Fibroblast of peridontal ligament (primary cell): ENCODE results near the gene ARID3B.
"Not testable (repeated sequence)": the region's sequence is repeated elsewhere in the genome, so short reads cannot be mapped to it uniquely, and the experiment has no call there.

Experiments used
- DNase-seq: peaks from one replicate; pipeline ENCODE4 v3.0.0-alpha.2; 2010; ENCODE audit errors: extremely low read depth

The ARID3B gene

DNA sequence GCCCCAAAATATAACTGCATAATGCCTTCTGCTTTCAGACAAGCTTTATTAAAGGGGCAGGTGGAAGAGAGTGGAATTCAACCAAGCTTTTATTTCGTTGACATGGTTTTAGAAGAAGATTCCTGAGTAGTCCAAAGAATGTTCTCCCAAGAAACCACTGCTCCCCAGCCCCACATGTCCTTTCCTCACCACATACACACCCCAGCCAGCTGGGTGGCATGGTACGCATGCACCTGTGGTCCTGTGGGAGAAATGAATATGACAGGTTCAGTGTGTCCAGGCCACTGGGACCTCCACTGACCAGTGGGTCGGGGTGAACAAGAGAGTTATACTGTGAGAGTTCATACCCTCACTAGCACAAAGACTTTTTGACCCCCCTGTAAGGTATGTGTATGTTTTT, 30.2 kb downstream of the ARID3B start:
- no peak for DNase-seq

DNA sequence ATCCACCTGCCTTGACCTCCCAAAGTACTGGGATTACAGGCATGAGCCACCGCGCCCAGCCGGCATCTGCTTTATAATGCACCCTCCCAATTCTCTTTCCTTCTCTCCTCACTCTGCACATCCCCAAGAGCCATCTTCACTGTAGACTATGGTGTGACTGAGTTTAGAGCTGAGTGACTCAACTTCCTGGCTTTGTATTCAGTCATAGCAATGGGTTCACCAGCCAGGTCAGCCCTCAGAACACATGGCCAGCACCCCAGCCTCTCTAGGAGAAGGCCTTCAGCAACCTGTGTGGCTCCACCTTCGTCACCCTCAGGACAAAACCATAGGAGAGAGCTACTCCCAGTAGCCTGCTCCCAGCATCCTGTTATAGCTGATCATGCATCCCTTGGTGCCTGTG, 33.0 kb downstream of the ARID3B start:
- DNase-seq, result no peak

- no peak for DNase-seq
Observed at GRCh38 chr15:74578496-74578994, 37.5 kb downstream of the ARID3B start.

DNA sequence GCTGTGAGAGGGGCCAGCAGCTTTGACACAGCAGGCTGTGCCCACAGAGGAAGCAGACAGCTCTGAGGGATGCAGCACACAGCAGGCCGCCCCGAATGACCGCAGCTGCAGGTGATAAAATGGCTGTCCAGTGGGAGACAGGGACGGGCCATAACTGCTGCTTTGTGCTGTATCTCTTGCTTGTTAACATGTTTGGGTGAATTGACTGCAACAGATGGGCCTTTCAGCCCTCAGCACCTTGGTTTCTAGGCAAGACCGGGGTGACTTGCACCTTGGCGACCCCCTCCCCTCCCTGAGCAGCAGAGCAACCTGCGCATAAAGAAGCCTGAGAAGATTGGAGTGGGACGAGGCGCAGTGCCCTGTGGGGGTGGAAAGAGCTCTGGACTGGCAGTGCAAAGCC, 38.0 kb downstream of the ARID3B start:
- no peak for DNase-seq

GRCh38 chr15:74580538-74581350, 39.7 kb downstream of the ARID3B start:
- no peak for DNase-seq

GRCh38 chr15:74584204-74584603, 43.2 kb downstream of the ARID3B start:
- no peak for DNase-seq

DNA sequence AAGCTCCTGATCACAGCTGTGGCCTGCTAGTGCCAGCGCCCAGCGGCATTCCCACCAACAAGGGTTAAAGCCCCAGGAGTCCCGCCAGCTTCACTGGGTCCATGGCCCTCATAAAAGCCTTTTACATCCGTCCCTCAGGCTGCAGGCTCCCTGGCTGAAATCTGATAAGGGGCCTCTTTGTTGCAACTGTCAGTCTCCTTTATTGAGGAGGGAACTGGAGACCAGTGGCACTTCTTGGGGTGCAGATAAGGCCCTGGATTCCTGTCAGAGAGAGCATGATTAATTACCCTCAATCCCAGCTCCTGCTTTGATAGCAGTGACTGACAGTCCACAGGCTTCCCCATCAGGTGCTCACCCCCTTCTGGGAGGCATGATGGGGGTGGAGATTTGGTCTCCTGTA, 43.8 kb downstream of the ARID3B start:
- DNase-seq, result no peak

GRCh38 chr15:74585191-74585590, 44.2 kb downstream of the ARID3B start:
- DNase-seq, result no peak

DNA sequence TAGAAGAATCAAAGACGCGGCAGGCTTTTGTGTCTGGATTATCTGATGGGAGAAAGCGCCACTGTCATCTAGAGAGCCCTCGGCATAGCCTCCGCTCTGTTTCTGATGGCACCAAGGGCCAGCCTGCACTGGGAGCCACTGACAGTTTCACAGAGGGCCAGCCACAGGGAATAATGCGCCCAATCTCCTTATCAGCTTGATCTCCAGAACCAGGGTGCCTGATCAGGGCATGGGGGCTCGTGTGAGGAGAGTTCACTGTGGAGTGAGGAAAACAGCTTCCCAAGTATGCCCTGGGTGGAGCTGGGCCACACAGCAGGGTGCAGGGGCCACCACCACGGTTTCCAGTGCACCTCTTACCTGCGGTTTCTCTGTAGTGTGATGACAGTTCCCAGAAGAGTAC, 44.8 kb downstream of the ARID3B start:
- DNase-seq, result no peak

DNA sequence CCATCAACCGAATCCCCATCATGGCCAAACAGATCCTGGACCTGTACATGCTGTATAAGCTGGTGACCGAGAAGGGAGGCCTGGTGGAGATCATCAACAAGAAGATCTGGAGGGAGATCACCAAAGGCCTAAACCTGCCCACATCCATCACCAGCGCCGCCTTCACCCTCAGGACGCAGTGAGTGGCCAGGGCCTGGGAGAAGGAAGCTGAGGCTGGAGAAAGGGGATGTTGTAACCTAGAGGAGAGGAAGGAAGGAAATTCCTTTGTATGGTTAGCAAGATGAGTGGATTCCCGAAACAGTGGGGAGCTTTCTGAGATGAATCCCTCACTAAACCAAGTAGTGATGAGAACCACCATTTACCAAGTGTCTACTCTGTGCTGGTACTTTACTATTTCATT, 48.8 kb downstream of the ARID3B start:
- no peak for DNase-seq

- DNase-seq, result no peak
Observed at GRCh38 chr15:74592222-74592621, 51.2 kb downstream of the ARID3B start.

DNA sequence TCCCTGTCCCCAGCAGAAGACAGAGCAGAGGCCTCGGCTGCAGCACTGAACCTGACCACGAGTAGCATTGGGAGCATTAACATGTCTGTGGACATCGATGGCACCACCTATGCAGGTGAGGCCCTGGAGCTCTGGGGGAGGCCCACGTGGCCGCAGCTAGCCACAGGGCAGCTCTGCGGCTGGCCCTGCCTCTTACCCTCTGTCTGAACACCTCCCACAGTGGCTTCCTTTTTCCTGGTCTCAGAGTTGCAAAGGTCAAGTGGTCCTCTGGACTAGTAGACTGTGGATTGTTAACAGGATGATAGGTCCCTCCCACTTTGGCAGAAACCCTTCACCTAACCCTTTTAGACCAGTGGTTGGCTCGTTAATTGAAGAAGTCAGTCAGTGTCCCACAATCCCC, 52.1 kb downstream of the ARID3B start:
- DNase-seq, result no peak

- DNase-seq, result no peak
Observed at GRCh38 chr15:74594455-74594854, 53.4 kb downstream of the ARID3B start.

DNA sequence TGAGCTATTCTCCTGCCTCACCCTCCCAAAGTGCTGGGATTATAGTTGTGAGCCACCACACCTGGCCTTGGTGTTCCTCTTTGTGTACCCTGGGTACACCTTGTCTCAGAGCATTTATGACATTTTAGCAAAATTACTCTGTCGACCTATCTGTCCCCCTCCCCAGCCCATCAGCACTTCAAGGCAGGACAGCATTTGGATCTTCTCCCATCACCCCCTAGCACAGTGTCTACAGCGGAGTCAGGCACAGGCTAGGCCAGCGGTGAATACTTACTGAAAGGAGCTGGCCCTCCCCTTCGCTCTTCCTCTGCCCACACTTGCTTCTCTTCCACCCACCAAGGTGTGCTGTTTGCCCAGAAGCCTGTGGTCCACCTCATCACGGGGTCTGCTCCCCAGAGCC, 54.3 kb downstream of the ARID3B start:
- DNase-seq, result no peak

GRCh38 chr15:74596736-74597135, 55.7 kb downstream of the ARID3B start:
- DNase-seq, result not testable (repeated sequence)

- not testable (repeated sequence) for DNase-seq
Observed at GRCh38 chr15:74597146-74597705, 56.2 kb downstream of the ARID3B start.

DNA sequence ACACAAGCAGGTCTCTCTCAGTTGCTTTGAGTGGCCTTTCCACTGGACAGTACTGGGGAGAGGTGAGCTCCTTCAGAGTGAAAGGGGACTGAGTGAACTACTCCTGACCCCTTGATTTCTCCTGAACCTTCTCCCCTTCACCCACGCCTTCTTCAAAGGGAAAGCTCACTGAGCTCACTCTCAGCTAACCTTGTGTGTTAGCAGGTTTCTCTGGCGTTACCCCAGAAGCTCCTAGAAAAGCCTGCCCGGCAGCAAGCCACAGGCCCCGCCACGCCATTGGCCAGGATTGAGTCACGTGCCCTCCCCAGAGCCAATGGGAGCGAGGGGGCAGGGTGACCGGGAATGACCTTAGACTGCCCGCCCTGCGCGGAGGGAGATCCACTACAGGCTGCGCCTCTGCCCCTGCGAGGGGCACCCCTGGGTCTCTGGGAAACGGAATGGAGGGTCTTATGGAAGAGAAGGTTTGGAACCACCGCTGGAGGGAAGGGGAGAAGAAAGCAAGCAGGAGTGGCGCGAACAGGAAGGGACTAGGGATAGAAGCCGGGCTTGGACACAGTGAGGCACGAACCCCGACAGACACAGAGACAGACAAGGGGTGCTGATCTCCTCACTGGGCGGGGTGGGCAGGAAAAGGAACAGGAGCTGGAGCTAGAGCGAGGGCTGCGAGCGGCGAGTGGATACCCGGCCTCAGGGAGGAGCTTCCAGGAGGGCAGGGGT, 57.3 kb downstream of the ARID3B start:
- peak; percentile 80 for DNase-seq

DNA sequence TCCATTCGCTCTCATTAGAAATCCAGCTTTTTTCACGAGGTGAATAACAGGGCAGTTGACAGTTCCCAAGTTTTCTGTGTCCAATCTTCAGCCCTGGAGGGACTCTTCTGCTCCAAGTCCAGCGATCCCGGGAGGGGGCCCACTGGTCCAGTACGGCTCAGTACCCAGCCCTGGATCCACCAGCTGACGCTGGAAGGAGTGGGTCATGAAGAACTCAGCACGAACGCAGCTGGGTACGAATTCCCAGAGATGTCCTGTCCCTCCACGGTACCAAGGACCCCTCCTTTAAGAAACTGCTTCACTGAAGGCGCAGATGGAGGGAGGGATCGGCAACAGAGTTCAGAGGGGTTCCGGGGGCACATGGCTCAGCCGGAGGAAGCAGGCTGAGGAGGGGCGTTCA, 58.1 kb downstream of the ARID3B start:
- no peak for DNase-seq

- DNase-seq, result no peak
Observed at GRCh38 chr15:74603026-74603788, 62.2 kb downstream of the ARID3B start.

DNA sequence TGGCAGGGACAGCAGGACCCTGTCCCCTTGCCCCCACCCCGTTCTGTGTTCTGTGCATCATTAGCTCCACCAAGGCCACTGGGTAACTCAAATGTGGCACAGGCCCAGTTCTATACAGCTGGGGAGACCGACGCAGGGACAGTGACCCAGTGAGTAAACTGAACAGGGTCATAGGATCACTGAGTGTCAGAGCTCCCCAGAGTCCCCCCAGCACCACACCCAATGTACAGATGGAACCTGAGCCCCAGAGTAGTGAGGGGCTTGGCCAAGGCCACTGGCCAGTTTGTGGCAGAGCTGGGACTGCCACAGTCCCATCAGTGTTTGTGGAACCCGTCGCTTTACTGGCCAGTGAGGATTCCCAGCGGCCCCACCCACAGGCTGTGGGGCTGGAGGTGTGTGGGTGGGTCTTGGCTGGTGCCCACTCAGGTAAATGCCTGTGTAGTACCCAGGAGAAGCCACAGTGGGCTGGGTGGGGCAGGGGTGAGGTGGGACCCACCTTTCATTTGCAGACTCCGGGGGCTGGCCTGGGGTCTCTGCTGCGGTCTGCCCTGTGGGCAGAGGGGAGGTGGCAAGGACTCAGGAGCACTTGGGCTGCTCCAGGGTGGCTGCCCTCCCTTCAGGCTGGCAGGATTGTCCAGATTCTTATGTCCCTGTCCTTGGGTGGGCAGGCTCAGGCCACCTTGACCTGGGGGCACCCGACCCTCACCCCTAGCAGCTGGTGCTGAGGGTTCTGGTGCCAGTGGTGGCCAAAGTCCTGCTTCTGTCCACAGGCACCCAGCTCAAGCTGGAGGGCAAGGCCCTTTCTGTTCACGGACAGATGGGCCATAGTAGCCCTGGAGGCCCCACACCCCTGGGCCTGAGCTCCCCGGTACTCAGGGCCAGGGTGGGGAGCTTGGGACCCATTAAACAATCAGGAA, 63.0 kb downstream of the ARID3B start:
- no peak for DNase-seq
